IPS DF 6.9 (cell line): ENCODE results near the gene ZBED6.
"Not testable (repeated sequence)": the region's sequence is repeated elsewhere in the genome, so short reads cannot be mapped to it uniquely, and the experiment has no call there.

Source experiments
- DNase-seq: peaks from one replicate; pipeline ENCODE4 v3.0.0-alpha.2; 2013; ENCODE audit warnings: low read depth, low spot score
- H3K27ac ChIP-seq: one replicate; pipeline ENCODE4 v1.5.1; 2013; ENCODE audit warnings: low read length, control low read depth
- H3K27me3 ChIP-seq: 2 replicates; pipeline ENCODE4 v1.6.1; 2013; ENCODE audit warnings: mild to moderate bottlenecking, low read length; ENCODE audit not compliant: control insufficient read depth, insufficient read depth
- H3K36me3 ChIP-seq: 2 replicates; pipeline ENCODE4 v1.6.1; 2013; ENCODE audit warnings: low read length; ENCODE audit not compliant: control insufficient read depth, insufficient read depth
- H3K4me1 ChIP-seq: 2 replicates; pipeline ENCODE4 v1.6.1; 2013; ENCODE audit warnings: low read length; ENCODE audit not compliant: control insufficient read depth, insufficient read depth
- H3K4me3 ChIP-seq: 2 replicates; pipeline ENCODE4 v1.5.1; 2013; ENCODE audit warnings: mild to moderate bottlenecking, low read length
- H3K9me3 ChIP-seq: 2 replicates; pipeline ENCODE4 v1.6.1; 2013; ENCODE audit warnings: low read length, inconsistent platforms; ENCODE audit not compliant: control insufficient read depth, insufficient read depth
- WGBS: extraction: QIAGEN DNeasy Blood & Tissue Kit; methylation state at CpG from one replicate; pipeline ENCODE4 v1.1.7; 2013; ENCODE audit warnings: mixed read lengths, missing lambda C conversion rate; ENCODE audit not compliant: insufficient read length, insufficient coverage; 5-methylcytosine and 5-hydroxymethylcytosine counted together

Gene ZBED6

DNA sequence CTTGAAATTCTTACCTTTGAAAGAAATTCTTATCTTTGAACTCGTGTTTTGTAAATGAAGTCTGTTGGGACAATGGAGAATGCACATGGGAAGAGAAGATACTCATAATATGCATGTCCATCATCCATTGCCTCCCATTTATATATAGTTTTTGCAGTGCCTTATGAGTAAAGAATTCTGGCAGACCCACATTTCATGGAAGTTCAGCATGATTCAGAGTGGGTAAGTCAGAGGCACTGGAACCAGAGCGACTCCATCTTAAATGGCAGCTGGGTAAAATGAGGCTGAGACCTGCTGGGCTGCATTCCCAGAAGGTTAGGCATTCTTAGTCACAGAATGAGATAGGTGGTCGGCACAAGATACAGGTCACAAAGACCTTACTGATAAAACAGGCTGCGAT lies 16.6 kb upstream of the ZBED6 start:
- no peak for DNase-seq
- peaks cover 2% of the 10 kb centered on the region; the same call in 1 of the 2 replicates for H3K4me1 ChIP-seq
- H3K4me3 ChIP-seq: no peak overlapping the region
- no peaks in the 10 kb centered on the region for H3K27me3 ChIP-seq
- H3K27ac ChIP-seq: no peak overlapping the region
- WGBS: no CpG with 5 or more reads among the region's 4 CpGs
- H3K36me3 ChIP-seq: no peaks in the 10 kb centered on the region
- no peaks in the 10 kb centered on the region for H3K9me3 ChIP-seq

DNA sequence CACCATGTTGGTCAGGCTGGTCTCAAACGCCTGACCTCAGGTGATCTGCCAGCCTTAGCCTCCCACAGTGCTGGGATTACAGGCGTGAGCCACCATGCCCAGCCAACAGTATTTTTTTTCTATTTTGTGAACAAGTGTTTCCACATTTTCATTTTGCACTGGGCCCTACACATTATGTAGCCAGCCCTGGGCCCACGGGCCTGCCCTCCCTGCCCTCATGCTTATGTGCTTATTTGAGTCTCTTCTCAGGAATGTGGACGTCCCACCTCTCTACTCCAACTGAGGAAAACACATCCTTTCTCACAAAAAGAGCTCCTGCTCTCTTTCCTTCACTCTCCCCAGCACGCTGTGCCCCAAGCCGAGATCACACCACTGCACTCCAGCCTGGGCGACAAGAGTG lies 13.5 kb upstream of the ZBED6 start:
- no peak for DNase-seq
- Histone ChIP-seq H3K36me3 (no peaks in the 10 kb centered on the region), H3K27me3 (no peaks in the 10 kb centered on the region), H3K4me3 (no peak overlapping the region), H3K27ac (no peak overlapping the region), H3K9me3 (no peaks in the 10 kb centered on the region), H3K4me1 (peaks cover 2% of the 10 kb centered on the region; the same call in 1 of the 2 replicates)
- WGBS: no CpG with 5 or more reads among the region's 7 CpGs

DNA sequence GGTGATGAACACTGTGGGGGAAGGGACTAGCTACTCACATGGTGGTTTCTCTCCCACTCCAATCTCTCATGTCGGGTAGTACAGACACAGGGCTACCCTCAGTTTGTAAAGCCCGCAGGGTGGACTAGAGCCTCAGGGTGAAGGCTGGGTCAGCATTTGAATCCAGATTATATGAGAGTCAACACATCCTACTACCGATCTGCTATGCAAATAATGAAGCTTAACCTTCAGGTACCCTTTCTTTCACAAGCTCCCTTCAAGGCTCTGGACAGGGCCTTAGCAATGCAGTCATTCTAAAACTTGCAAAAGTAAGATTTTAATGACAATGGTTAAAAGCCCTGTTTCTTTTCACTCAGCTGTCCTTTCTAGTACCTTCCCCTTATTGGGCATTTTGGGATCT lies 5.5 kb upstream of the ZBED6 start:
- DNase-seq: no peak
- H3K36me3 ChIP-seq: no peaks in the 10 kb centered on the region; the same call in 1 of the 2 replicates
- H3K27ac ChIP-seq: no peak overlapping the region
- no peak overlapping the region for H3K4me3 ChIP-seq
- H3K9me3 ChIP-seq: no peaks in the 10 kb centered on the region
- WGBS: no CpG with 5 or more reads among the region's 3 CpGs
- peaks cover 3% of the 10 kb centered on the region; the same call in 1 of the 2 replicates for H3K4me1 ChIP-seq
- no peaks in the 10 kb centered on the region for H3K27me3 ChIP-seq

DNA sequence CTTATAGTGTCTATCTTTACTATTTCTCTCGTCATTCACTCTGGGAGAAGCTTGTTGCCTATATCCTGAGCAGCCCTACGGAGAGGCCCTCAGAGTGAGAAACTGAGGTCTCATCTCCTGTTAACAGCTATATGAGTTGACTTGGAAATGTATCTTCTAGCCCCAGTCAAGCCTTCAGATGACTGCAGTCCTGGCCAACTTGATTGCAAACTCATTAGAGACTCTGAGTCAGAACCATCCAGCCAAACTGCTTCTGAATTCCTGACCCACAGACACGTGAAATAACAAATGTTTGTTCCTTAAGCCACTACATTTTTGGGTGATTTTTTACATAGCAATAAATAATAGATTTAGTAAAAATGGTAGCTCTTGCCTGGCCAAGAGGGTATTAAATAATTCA lies 3.9 kb upstream of the ZBED6 start:
- no peak for DNase-seq
- Histone ChIP-seq H3K36me3 (no peaks in the 10 kb centered on the region; the same call in 1 of the 2 replicates), H3K9me3 (no peaks in the 10 kb centered on the region), H3K27ac (no peak overlapping the region), H3K27me3 (no peaks in the 10 kb centered on the region), H3K4me3 (no peak overlapping the region), H3K4me1 (peaks cover 3% of the 10 kb centered on the region; the same call in 1 of the 2 replicates)
- no CpG with 5 or more reads among the region's 3 CpGs for WGBS

DNA sequence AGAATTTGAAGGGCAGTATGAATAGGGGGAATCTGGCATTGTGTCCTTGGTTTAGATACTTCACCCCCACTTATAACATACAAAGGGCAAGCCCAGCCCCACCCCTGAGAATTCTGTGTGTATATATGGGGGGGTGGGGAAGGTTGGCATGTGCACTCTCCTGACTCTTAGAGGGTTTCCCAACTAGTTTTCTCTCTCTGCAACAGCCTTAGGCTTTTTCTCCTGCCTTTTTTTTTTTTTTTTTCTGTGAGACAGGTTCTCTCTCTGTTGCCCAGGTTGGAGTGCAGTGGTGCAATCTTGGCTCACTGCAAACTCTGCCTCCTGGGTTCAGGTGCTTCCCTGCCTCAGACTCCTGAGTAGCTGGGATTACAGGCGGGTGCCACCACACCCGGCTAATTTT lies 2.9 kb upstream of the ZBED6 start:
- no peak overlapping the region for H3K4me3 ChIP-seq
- no peaks in the 10 kb centered on the region; the same call in 1 of the 2 replicates for H3K36me3 ChIP-seq
- no peak overlapping the region for H3K27ac ChIP-seq
- no peak for DNase-seq
- H3K9me3 ChIP-seq: no peaks in the 10 kb centered on the region
- WGBS: no CpG with 5 or more reads among the region's 2 CpGs
- H3K27me3 ChIP-seq: no peaks in the 10 kb centered on the region
- peaks cover 3% of the 10 kb centered on the region; the same call in 1 of the 2 replicates for H3K4me1 ChIP-seq

DNA sequence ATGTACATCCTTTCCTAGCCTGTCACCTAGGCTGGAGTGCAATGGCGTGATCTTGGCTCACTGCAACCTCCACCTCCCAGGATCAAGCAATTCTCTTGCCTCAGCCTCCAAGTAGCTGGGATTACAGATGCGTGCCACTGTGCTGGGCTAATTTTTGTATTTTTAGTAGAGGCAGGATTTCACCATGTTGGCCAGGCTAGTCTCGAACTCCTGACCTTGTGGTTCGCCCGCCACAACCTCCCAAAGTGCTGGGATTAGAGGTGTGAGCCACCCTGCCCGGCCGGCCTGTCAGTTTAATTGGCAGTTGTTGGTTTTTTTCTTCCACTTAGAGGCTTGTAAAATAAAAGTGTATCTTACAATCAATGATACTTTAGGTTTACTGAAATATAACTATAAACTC lies 1.9 kb upstream of the ZBED6 start:
- H3K27me3 ChIP-seq, H3K9me3 ChIP-seq, DNase-seq, H3K4me1 ChIP-seq, H3K36me3 ChIP-seq, H3K27ac ChIP-seq, H3K4me3 ChIP-seq: not testable (repeated sequence)
- WGBS: no CpG with 5 or more reads among the region's 7 CpGs

DNA sequence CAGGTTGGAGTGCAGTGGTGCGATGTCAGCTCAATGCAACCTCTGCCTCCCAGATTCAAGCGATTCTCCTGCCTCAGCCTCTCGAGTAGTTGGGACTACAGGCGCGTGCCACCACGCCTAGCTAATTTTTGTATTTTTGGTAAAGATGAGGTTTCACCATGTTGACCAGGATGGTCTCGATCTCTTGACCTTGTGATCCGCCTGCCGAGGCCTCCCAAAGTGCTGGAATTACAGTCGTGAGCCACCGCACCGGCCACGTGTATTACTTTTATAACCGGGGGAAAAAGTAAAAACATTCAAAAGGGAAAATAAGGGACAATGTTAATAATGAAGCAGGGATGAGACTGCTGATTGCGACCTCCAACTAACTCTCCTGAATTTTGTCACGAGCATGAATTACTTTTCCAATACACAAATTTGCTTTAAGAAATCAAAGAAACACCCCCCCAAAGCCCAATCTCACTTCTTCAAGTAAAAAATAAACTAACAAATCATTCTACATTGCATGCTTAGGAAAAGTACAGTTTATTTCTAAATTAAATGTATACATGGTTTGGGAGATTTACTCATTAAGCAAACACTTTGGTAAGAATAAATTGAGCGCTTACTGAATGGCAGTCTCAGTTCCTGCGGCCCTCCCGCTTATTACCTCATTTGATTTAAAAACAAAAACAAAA lies 521 bp upstream of the ZBED6 start:
- no peak overlapping the region; the same call in 1 of the 2 replicates for H3K4me3 ChIP-seq
- no CpG with 5 or more reads among the region's 19 CpGs for WGBS
- H3K27ac ChIP-seq: no peak overlapping the region

DNA sequence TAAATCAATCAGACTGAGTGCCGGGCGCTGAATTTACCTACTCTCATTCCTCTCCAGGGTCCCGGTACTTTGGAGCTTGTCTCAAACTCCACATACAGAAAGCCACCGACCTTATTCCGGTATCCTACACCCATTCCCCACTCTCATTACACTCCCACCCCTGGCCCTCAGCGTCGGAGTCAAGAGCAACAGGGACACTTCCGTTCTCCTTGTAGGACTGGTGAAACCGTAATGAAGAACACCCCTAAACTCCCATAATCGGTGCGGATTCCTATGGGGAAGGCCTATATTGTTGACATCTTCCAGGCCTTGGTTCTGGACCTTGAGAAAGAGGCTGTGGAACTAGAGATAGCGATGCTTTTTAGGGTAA lies 798 bp downstream of the ZBED6 start:
- Histone ChIP-seq H3K36me3 (peaks cover 6% of the 10 kb centered on the region; the same call in 1 of the 2 replicates), H3K27me3 (no peaks in the 10 kb centered on the region)
- DNase-seq: no peak

More for the DNA sequence above, 521 bp upstream of the ZBED6 start:
- no peaks in the 10 kb centered on the region for H3K27me3 ChIP-seq
- H3K36me3 ChIP-seq: peaks cover 6% of the 10 kb centered on the region; the same call in 1 of the 2 replicates
- H3K9me3 ChIP-seq: no peaks in the 10 kb centered on the region; the same call in 1 of the 2 replicates
- H3K4me1 ChIP-seq: peaks cover 2% of the 10 kb centered on the region; the same call in 1 of the 2 replicates
- no peak for DNase-seq

DNA sequence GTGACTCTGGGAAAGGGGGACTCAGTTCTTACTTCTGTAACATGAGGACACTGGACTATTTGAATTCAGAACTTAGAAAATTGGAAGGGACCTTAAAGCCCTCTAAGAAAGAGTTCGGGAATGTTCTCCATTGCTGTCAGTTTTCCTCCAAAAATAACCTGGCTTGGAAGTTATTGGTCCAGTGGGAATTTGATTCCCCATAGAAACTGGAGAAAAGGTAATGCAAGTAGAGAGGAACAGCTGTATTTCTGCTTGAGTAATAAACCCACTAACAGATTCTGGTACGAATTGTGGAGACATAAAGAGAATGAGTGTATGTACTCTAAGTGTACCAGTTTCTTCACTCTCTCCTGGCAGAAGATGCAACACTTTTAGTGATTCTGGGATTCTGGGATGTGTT lies 1.8 kb downstream of the ZBED6 start:
- WGBS: no CpG with 5 or more reads among the region's 2 CpGs
- Histone ChIP-seq H3K27me3 (no peaks in the 10 kb centered on the region), H3K9me3 (no peaks in the 10 kb centered on the region; the same call in 1 of the 2 replicates), H3K36me3 (peaks cover 6% of the 10 kb centered on the region; the same call in 1 of the 2 replicates), H3K4me3 (no peak overlapping the region), H3K27ac (no peak overlapping the region), H3K4me1 (peaks cover 2% of the 10 kb centered on the region; the same call in 1 of the 2 replicates)
- DNase-seq: no peak

More for the DNA sequence above, 798 bp downstream of the ZBED6 start:
- no CpG with 5 or more reads among the region's 12 CpGs for WGBS
- H3K9me3 ChIP-seq: no peaks in the 10 kb centered on the region; the same call in 1 of the 2 replicates
- H3K4me3 ChIP-seq: peak overlapping the region; percentile 83
- H3K4me1 ChIP-seq: peaks cover 2% of the 10 kb centered on the region; the same call in 1 of the 2 replicates
- no peak overlapping the region for H3K27ac ChIP-seq

DNA sequence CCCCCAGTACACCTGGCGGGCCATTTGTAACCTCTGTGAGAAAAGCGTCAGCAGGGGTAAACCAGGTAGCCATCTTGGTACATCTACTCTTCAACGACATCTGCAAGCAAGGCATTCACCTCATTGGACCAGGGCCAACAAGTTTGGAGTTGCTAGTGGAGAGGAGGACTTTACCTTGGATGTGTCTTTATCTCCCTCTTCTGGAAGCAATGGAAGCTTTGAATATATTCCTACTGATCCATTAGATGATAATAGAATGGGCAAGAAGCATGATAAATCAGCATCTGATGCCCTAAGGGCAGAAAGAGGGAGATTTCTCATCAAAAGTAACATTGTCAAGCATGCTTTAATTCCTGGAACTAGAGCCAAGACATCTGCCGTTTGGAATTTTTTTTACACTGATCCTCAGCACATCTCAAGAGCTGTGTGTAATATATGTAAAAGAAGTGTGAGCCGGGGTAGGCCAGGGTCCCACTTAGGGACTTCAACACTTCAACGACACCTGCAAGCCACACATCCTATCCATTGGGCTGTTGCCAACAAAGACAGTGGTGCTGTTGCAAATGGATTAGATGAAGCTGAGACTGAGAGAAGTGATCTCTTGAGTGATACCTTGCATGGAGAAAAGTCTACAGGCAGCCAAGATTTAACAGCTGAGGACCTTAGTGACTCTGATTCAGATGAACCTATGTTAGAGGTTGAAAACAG lies 2.7 kb downstream of the ZBED6 start:
- no peak for DNase-seq
- whole genome bisulfite sequencing: no CpG with 5 or more reads among the region's 6 CpGs

More for the DNA sequence above, 2.7 kb downstream of the ZBED6 start:
- Histone ChIP-seq H3K36me3 (peaks cover 6% of the 10 kb centered on the region; the same call in 1 of the 2 replicates), H3K27ac (no peak overlapping the region), H3K27me3 (no peaks in the 10 kb centered on the region), H3K9me3 (no peaks in the 10 kb centered on the region; the same call in 1 of the 2 replicates), H3K4me3 (no peak overlapping the region), H3K4me1 (peaks cover 2% of the 10 kb centered on the region; the same call in 1 of the 2 replicates)
